Mononuclear cell (primary cell): Measurements from ENCODE around the gene DLX1. TPM values are rescaled to one million over a fixed set of nuclear protein-coding genes. Genes with fewer than 3 reads are reported as not detected.
A peak's percentile ranks its signal among the peaks of the same experiment; 100 is the strongest.

Source experiments
- H3K27me3 ChIP-seq: 2 replicates; pipeline ENCODE4 v1.6.0; 2011; ENCODE audit warnings: low read length, control low read depth; ENCODE audit not compliant: insufficient read depth
- H3K4me1 ChIP-seq: 2 replicates; pipeline ENCODE4 v1.5.1; 2011; ENCODE audit warnings: mild to moderate bottlenecking, low read length, control low read depth; ENCODE audit not compliant: insufficient read depth
- H3K4me3 ChIP-seq: 2 replicates; pipeline ENCODE4 v1.5.1; 2011; ENCODE audit warnings: mild to moderate bottlenecking, low read length, moderate library complexity
- H3K9me3 ChIP-seq: 2 replicates; pipeline ENCODE4 v1.5.1; 2011; ENCODE audit warnings: low read depth, mild to moderate bottlenecking, control low read depth, low read length
- total RNA-seq: library from RNA; depleted of rRNA; stranded (reverse); fragments of >200 nt; gene quantifications from one replicate; pipeline ENCODE4 v1.2.3, GENCODE V29; 2012

Gene DLX1
- total RNA-seq, 1 donor: not detected

- Histone ChIP-seq H3K4me3 (no peak overlapping the region), H3K4me1 (peaks cover 40% of the 10 kb centered on the region), H3K27me3 (peaks cover 99% of the 10 kb centered on the region), H3K9me3 (no peaks in the 10 kb centered on the region)
These were observed 4.3 kb downstream of the DLX1 start for GRCh38 chr2:172089633-172090032.

DNA sequence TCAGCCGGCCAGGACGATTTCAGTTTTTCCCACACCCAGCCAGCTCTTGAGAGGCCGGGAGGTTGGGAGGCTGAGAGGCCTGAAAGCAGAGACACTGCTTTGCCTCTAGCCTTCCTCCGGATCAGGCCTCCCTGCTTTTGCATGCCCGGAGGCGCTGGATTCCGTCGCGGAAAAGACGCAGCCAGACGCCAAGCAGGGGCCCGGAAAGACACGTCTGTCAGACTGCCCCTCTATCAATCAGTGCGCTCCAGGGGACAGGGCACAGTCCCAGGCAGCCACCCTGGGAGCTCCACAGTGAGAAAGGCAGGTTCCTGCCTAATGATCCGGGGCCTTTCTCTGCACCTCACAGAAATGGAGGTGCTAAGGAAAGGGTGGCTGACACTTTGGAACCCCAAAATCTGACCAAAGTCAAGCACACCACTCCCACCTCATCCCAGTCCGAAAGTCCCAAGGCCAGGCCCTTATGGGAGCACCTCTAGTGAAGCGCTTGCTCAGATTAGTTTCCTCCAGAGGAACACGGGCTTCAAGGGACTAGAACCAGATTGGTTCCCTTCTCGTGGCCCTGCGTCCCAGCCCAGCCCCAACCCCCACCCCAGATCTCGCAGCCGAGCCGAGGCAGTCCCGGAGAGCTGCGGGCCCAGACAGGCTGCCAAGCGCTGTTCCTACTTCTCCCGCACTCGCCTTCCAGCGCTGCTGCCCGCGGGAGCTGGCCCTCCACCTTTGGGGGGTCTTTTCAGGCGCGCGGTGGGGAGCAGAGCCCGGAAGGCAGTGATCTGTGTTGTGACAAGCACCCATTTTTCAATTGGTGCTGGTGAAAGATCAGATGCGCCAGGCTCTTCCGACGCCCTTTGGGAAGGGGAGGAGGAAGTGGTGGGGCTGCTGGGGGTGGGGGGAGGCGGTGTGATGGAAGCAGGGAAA, 5.0 kb downstream of the DLX1 start:
- Histone ChIP-seq H3K27me3 (peaks cover 99% of the 10 kb centered on the region), H3K9me3 (no peaks in the 10 kb centered on the region), H3K4me3 (no peak overlapping the region), H3K4me1 (peaks cover 40% of the 10 kb centered on the region)

GRCh38 chr2:172091000-172091641, 5.8 kb downstream of the DLX1 start:
- H3K9me3 ChIP-seq: no peaks in the 10 kb centered on the region
- H3K4me3 ChIP-seq: no peak overlapping the region
- H3K27me3 ChIP-seq: peaks cover 97% of the 10 kb centered on the region
- H3K4me1 ChIP-seq: peaks cover 40% of the 10 kb centered on the region

DNA sequence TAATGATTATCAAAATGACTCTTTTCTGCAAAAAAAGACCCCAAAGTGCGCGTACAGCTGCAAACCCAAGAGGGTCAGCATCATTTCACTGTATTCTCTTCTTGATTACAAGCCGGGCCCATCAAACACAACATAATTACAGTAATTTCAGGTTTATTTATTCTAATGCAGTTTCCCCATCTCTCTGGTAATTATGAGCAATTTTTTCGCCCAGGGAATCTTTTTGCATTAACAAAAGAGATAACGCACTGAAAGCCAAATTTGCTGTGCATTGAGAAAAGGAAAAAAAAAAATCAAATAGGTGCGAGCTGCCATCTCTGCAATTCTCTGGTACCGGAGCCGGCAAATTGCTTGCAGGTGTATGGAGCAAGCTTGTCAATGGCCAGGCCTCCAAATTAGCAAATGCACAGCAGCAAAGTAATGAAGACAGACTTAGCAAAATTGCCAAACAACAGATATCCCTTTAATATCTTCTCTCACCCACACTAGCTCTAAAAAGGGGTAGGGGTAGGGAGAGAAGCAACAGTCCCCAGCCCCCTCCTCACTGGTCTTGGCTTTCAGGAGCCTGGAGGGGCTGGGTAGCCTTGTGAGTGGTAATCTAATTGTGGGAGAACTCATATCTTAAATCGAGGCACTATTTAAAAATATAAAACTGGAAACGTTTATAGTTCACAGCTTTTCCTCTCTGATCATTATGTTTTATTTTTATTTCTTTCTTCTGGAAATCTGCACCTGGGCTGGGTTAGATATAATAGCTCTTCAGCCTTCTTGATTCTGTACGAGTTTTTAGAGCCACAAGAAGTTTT, 6.7 kb downstream of the DLX1 start:
- H3K9me3 ChIP-seq: no peaks in the 10 kb centered on the region

GRCh38 chr2:172092716-172093415, 7.6 kb downstream of the DLX1 start:
- Histone ChIP-seq H3K4me1 (peaks cover 38% of the 10 kb centered on the region), H3K9me3 (no peaks in the 10 kb centered on the region), H3K27me3 (peaks cover 97% of the 10 kb centered on the region)

More for the DNA sequence above, 6.7 kb downstream of the DLX1 start:
- Histone ChIP-seq H3K27me3 (peaks cover 97% of the 10 kb centered on the region), H3K4me1 (peaks cover 40% of the 10 kb centered on the region), H3K4me3 (no peak overlapping the region)

GRCh38 chr2:172093416-172094293, 8.3 kb downstream of the DLX1 start:
- peaks cover 42% of the 10 kb centered on the region for H3K4me1 ChIP-seq
- no peak overlapping the region for H3K4me3 ChIP-seq
- peaks cover 97% of the 10 kb centered on the region for H3K27me3 ChIP-seq
- H3K9me3 ChIP-seq: no peaks in the 10 kb centered on the region

More at GRCh38 chr2:172092716-172093415, 7.6 kb downstream of the DLX1 start:
- H3K4me3 ChIP-seq: no peak overlapping the region

GRCh38 chr2:172094294-172095145, 9.2 kb downstream of the DLX1 start:
- H3K27me3 ChIP-seq: peaks cover 97% of the 10 kb centered on the region
- peak overlapping the region; percentile 28 for H3K4me3 ChIP-seq
- H3K9me3 ChIP-seq: no peaks in the 10 kb centered on the region
- peaks cover 48% of the 10 kb centered on the region for H3K4me1 ChIP-seq

DNA sequence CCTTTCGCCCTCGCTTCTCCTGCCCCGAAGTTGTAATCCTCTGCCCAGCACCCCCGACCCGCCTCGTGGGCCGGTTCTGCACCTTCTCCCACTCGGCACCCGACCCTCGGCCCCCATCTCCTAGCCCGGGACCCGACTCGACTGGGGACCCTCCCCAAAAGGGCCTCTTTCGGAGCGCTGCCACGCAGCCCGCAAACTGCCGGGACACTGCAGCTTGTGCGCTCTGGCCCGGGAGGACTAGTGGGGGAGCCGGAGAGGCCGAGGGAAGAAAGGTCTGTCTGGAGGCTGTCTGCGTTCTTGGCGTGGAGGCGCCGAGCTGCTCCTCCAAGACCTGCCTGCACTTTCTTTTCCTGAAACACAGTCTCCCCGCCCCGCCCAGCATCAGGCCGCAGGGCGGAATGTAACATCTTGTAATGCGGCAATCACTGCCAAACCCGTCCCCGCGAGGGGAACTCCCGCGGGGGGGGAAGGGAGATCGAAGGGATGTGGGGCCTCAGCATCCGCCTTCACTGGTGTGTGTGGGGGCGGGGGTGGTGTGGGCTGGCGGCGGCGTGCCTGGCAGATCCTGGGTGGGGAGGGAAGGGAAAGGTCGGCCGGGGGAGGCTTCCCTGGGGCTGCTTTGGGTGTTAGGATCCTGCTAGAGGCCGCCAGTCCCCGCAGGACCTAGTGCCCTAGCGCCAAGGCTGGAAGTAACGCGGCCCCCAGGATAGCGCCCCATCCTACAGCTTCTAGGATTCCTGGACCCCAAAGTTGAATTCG, 10.0 kb downstream of the DLX1 start:
- H3K27me3 ChIP-seq: peaks cover 97% of the 10 kb centered on the region
- peak overlapping the region; percentile 28 for H3K4me3 ChIP-seq
- H3K4me1 ChIP-seq: peaks cover 55% of the 10 kb centered on the region
- no peaks in the 10 kb centered on the region for H3K9me3 ChIP-seq

DNA sequence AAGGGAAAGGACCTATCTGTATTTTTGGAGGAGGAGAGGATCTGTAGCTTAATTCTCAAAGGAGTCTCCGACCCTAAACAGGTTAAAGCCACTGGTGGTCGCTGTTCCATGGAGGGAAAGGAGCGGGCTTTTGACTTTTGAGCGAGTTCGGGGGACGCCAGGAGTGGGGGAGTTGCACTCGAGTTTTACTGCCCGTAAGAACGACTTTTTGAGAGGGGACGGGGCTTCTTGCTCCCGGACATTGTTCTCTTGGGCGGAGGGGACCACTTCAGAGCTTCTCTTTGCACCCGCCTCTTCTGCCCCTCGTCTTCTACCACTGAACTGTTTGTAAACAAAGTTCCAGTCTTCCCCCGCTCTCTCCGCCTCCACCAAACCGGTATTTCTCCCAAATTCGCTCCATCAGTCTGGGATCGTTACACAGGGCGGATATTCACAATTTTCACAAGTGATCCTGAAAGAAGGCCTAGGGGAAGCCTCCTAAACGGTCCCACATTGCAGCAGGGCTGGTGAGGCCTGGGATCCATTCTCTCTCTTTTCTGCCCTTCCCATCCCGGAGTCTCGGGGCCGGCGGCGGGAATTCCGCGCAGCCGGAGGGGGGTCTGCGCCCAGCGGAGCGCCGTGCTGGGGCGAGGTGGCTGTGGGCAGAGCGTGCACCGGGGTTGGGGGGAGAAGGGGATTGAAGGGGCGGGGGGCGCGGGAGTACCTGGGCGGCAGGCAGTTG, 10.8 kb downstream of the DLX1 start:
- Histone ChIP-seq H3K4me3 (no peak overlapping the region), H3K27me3 (peaks cover 98% of the 10 kb centered on the region), H3K4me1 (peaks cover 63% of the 10 kb centered on the region), H3K9me3 (no peaks in the 10 kb centered on the region)

DNA sequence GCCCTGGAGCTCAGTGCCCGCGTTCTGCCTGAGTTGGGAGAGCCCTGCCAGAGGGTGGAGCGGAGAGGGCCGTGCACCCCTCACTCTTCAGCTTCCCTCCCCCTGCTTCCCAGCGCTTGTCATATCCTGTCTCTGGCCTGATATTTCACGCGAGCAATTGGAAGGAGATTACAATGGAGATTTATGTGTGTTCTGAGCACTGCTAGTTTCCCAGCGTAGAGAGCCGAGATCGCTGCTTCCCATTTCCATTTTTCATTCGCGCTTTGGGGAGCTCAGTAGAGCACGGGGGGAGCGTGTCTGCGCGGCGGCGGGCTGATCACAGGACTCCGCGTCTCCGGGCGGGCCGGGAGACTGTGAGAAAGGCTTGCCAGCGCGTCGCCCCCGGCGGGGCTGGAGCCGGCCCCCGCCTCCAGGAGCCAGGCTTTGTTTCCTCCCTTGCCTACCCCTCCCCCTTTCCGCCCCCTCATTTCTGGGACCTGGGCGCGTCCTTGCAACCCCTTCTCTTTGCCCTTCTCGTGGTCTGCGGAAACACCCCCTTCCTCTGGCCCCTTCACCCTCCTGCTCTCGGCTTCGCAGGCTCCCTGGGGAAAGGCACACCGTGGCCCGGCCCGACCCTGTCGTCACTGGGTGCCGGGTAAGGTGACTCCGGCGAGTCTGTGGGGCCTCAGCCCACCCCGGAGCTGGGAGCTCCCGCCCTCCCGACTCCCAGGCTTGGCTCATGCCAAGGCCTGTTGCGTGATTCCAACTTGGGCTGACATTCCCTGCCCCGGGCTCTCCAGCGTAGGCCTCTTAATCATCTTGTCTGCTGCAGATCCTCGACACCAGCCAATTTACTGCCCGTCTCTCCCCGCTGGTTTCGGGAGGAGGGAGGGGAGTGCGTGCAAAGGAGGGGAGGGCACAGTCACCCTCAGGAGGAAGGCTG, 11.6 kb downstream of the DLX1 start:
- Histone ChIP-seq H3K4me1 (peaks cover 71% of the 10 kb centered on the region), H3K4me3 (no peak overlapping the region), H3K9me3 (no peaks in the 10 kb centered on the region), H3K27me3 (peaks cover 98% of the 10 kb centered on the region)

- Histone ChIP-seq H3K4me3 (no peak overlapping the region), H3K9me3 (no peaks in the 10 kb centered on the region), H3K4me1 (peaks cover 78% of the 10 kb centered on the region), H3K27me3 (peaks cover 98% of the 10 kb centered on the region)
These were observed 12.3 kb downstream of the DLX1 start for GRCh38 chr2:172097557-172098131.
